BE2C (cell line): ENCODE data around the gene PCP4L1.

Experiments used
- DNase-seq: peaks from one replicate; pipeline ENCODE4 v3.0.0-alpha.2; 2020
- H3K27me3 ChIP-seq: fragments of 250-450 bp; sonication (Bioruptor Pico); 2 replicates; pipeline ENCODE4 v1.5.1; 2020; ENCODE audit warnings: mild to moderate bottlenecking
- H3K36me3 ChIP-seq: fragments of 250-450 bp; sonication (Bioruptor Pico); 2 replicates; pipeline ENCODE4 v1.5.1; 2020; ENCODE audit warnings: mild to moderate bottlenecking
- H3K4me1 ChIP-seq: fragments of 250-450 bp; sonication (Bioruptor Pico); 2 replicates; pipeline ENCODE4 v1.5.1; 2020
- H3K4me3 ChIP-seq: 2 replicates; pipeline ENCODE4 v1.5.1; 2011; ENCODE audit warnings: low read depth, low read length
- H3K9me3 ChIP-seq: fragments of 250-450 bp; sonication (Bioruptor Pico); 2 replicates; pipeline ENCODE4 v1.5.1; 2020
- CTCF ChIP-seq: IDR thresholded peaks from 2 replicates; pipeline ENCODE4 v1.5.1; 2012; ENCODE audit warnings: mild to moderate bottlenecking, low read depth, low read length

PCP4L1 gene

GRCh38 chr1:161299347-161299746 is 40.8 kb downstream of the PCP4L1 start:
- no peak overlapping the region for H3K4me3 ChIP-seq
- no peaks in the 10 kb centered on the region for H3K9me3 ChIP-seq
- no peak for TF ChIP-seq CTCF
- no peaks in the 10 kb centered on the region for H3K27me3 ChIP-seq
- no peaks in the 10 kb centered on the region for H3K4me1 ChIP-seq
- no peaks in the 10 kb centered on the region for H3K36me3 ChIP-seq
- DNase-seq: no peak

- Histone ChIP-seq H3K36me3 (no peaks in the 10 kb centered on the region), H3K27me3 (no peaks in the 10 kb centered on the region)
These were observed 41.9 kb downstream of the PCP4L1 start for GRCh38 chr1:161300478-161300877.

GRCh38 chr1:161304927-161305866 is 46.7 kb downstream of the PCP4L1 start:
- H3K9me3 ChIP-seq: no peaks in the 10 kb centered on the region
- peaks cover 11% of the 10 kb centered on the region for H3K4me1 ChIP-seq
- no peak for DNase-seq
- TF ChIP-seq CTCF: no peak
- peak overlapping the region; percentile 71 for H3K4me3 ChIP-seq
- no peaks in the 10 kb centered on the region for H3K27me3 ChIP-seq
- H3K36me3 ChIP-seq: no peaks in the 10 kb centered on the region

More at GRCh38 chr1:161300478-161300877, 41.9 kb downstream of the PCP4L1 start:
- TF ChIP-seq CTCF: no peak
- H3K4me1 ChIP-seq: no peaks in the 10 kb centered on the region
- DNase-seq: no peak
- no peak overlapping the region for H3K4me3 ChIP-seq
- no peaks in the 10 kb centered on the region for H3K9me3 ChIP-seq

GRCh38 chr1:161305867-161306519 is 47.4 kb downstream of the PCP4L1 start:
- DNase-seq: peak; percentile 65
- Histone ChIP-seq H3K27me3 (no peaks in the 10 kb centered on the region), H3K4me1 (peaks cover 11% of the 10 kb centered on the region), H3K9me3 (no peaks in the 10 kb centered on the region), H3K36me3 (no peaks in the 10 kb centered on the region), H3K4me3 (peak overlapping the region; percentile 71)
- TF ChIP-seq CTCF: peak; percentile 43

GRCh38 chr1:161307230-161307768 is 48.8 kb downstream of the PCP4L1 start:
- H3K4me3 ChIP-seq: no peak overlapping the region
- H3K9me3 ChIP-seq: no peaks in the 10 kb centered on the region
- TF ChIP-seq CTCF: no peak
- H3K27me3 ChIP-seq: no peaks in the 10 kb centered on the region
- H3K4me1 ChIP-seq: peaks cover 11% of the 10 kb centered on the region
- H3K36me3 ChIP-seq: no peaks in the 10 kb centered on the region
- peak; percentile 28 for DNase-seq
